ENCODE results near the gene GNAO1. TPM values are rescaled to one million over a fixed set of nuclear protein-coding genes. Genes with fewer than 3 reads are reported as not detected.

The GNAO1 gene
- total RNA-seq, 1 donor, result under 0.01 TPM

- DNase-seq (ENCODE audit: low read depth in 2 of 3, low spot score in 2 of 3), result no peak
Measured at GRCh38 chr16:56197192-56197992, 6.1 kb downstream of the GNAO1 start.

GRCh38 chr16:56198006-56198754 is 6.9 kb downstream of the GNAO1 start:
- no peak for DNase-seq (ENCODE audit: low read depth in 2 of 3, low spot score in 2 of 3)

- DNase-seq (ENCODE audit: low read depth in 2 of 3, low spot score in 2 of 3), result no peak
Measured at GRCh38 chr16:56198755-56199114, 7.4 kb downstream of the GNAO1 start.

- no peak for DNase-seq (ENCODE audit: low read depth in 2 of 3, low spot score in 2 of 3)
Measured at GRCh38 chr16:56199164-56199563, 7.9 kb downstream of the GNAO1 start.

- no peak for DNase-seq (ENCODE audit: low read depth in 2 of 3, low spot score in 2 of 3)
Measured at GRCh38 chr16:56201030-56201429, 9.7 kb downstream of the GNAO1 start.

- DNase-seq (ENCODE audit: low read depth in 2 of 3, low spot score in 2 of 3), result no peak
Measured at GRCh38 chr16:56202036-56202435, 10.7 kb downstream of the GNAO1 start.

- peak in 1 of 3 donors; percentile 59 for DNase-seq (ENCODE audit: low read depth in 2 of 3, low spot score in 2 of 3)
Measured at GRCh38 chr16:56203052-56203451, 11.8 kb downstream of the GNAO1 start.

- peak in 1 of 3 donors; percentile 33 for DNase-seq (ENCODE audit: low read depth in 2 of 3, low spot score in 2 of 3)
Measured at GRCh38 chr16:56204816-56205215, 13.5 kb downstream of the GNAO1 start.

- no peak for DNase-seq (ENCODE audit: low read depth in 2 of 3, low spot score in 2 of 3)
Measured at GRCh38 chr16:56206951-56207350, 15.7 kb downstream of the GNAO1 start.

GRCh38 chr16:56207421-56207820 is 16.1 kb downstream of the GNAO1 start:
- DNase-seq (ENCODE audit: low read depth in 2 of 3, low spot score in 2 of 3), result no peak

- DNase-seq (ENCODE audit: low read depth in 2 of 3, low spot score in 2 of 3), result no peak
Measured at GRCh38 chr16:56211435-56211981, 20.2 kb downstream of the GNAO1 start.

GRCh38 chr16:56212144-56212543 is 20.9 kb downstream of the GNAO1 start:
- no peak for DNase-seq (ENCODE audit: low read depth in 2 of 3, low spot score in 2 of 3)

- DNase-seq (ENCODE audit: low read depth in 2 of 3, low spot score in 2 of 3), result no peak
Measured at GRCh38 chr16:56221995-56222394, 30.7 kb downstream of the GNAO1 start.

- DNase-seq (ENCODE audit: low read depth in 2 of 3, low spot score in 2 of 3), result no peak
Measured at GRCh38 chr16:56222474-56222997, 31.2 kb downstream of the GNAO1 start.

- no peak for DNase-seq (ENCODE audit: low read depth in 2 of 3, low spot score in 2 of 3)
Measured at GRCh38 chr16:56225017-56225742, 33.9 kb downstream of the GNAO1 start.

GRCh38 chr16:56226187-56226586 is 34.9 kb downstream of the GNAO1 start:
- no peak for DNase-seq (ENCODE audit: low read depth in 2 of 3, low spot score in 2 of 3)

- DNase-seq (ENCODE audit: low read depth in 2 of 3, low spot score in 2 of 3), result peak in 2 of 3 donors; percentile 31 to 44
Measured at GRCh38 chr16:56226845-56227525, 35.7 kb downstream of the GNAO1 start.

GRCh38 chr16:56227936-56228335 is 36.6 kb downstream of the GNAO1 start:
- DNase-seq (ENCODE audit: low read depth in 2 of 3, low spot score in 2 of 3), result no peak

GRCh38 chr16:56228476-56228875 is 37.2 kb downstream of the GNAO1 start:
- no peak for DNase-seq (ENCODE audit: low read depth in 2 of 3, low spot score in 2 of 3)

Measured in hematopoietic multipotent progenitor cell (in vitro differentiated cells).